Measurements from ENCODE around the gene GUCY1A1. TPM values are rescaled to one million over a fixed set of nuclear protein-coding genes. Genes with fewer than 3 reads are reported as not detected.

GUCY1A1 gene
- total RNA-seq, 1 donor from 2014 or later = 0.71 TPM

DNA sequence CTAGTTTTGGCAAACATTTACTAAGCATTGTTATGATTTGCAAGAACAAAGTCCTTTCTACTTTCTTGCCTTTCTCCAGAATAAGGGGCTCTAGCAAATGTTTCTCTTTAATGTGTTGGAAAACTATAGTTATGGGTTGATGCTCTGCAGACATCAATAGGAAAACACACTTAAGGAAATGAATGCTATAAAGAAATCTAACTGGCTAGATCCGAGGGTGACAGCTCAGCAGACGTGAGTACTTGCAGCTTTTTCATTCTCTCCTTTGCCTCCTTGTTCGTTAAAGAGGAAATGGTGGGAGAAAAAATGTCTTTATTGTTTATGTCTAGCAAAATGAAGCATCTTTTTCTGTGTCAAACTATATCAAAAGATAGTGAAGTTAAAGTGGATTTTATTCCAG is 98.5 kb downstream of the GUCY1A1 start:
- intact Hi-C loops (cut with micrococcal nuclease) = no loop called here
- H3K27ac Mint-ChIP-seq = no peak overlapping the region
- no peaks in the 10 kb centered on the region for H3K36me3 Mint-ChIP-seq (ENCODE audit: low read depth)
- ATAC-seq (ENCODE audit: low read depth) (no peak), DNase-seq (no peak)
- H3K4me1 Mint-ChIP-seq = peaks cover 8% of the 10 kb centered on the region
- TF ChIP-seq, protein P1, sequence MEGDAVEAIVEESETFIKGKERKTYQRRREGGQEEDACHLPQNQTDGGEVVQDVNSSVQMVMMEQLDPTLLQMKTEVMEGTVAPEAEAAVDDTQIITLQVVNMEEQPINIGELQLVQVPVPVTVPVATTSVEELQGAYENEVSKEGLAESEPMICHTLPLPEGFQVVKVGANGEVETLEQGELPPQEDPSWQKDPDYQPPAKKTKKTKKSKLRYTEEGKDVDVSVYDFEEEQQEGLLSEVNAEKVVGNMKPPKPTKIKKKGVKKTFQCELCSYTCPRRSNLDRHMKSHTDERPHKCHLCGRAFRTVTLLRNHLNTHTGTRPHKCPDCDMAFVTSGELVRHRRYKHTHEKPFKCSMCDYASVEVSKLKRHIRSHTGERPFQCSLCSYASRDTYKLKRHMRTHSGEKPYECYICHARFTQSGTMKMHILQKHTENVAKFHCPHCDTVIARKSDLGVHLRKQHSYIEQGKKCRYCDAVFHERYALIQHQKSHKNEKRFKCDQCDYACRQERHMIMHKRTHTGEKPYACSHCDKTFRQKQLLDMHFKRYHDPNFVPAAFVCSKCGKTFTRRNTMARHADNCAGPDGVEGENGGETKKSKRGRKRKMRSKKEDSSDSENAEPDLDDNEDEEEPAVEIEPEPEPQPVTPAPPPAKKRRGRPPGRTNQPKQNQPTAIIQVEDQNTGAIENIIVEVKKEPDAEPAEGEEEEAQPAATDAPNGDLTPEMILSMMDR (IDR thresholded peaks at IDR 0.05) = no peak
- POLR2A ChIA-PET = no interaction called here
- peaks cover 6% of the 10 kb centered on the region for H3K27me3 Mint-ChIP-seq
- no peak overlapping the region for H3K4me3 Mint-ChIP-seq
- no peaks in the 10 kb centered on the region for H3K9me3 Mint-ChIP-seq
- CTCF ChIA-PET = no interaction called here

DNA sequence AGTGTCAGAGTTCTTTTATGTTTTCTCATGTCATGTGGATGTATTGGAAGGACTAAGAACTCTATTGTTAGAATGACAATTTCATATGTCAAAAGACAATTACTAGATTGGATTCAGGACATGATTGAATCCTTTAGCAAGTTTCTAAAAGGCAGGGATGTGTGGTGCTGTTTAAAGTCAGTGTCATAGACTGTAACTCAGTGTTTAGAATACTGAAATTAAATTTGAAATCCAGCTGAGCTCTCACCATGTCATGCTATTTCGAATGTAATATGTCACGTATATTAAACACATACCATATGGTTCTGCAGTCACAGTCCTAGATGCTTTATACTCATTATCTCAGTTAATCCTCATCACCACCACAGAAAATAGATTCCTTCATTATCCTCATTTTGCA is 100.0 kb downstream of the GUCY1A1 start:
- Mint-ChIP-seq H3K4me3 (no peak overlapping the region), H3K4me1 (peaks cover 4% of the 10 kb centered on the region), H3K27ac (no peak overlapping the region), H3K9me3 (no peaks in the 10 kb centered on the region), H3K36me3 (ENCODE audit: low read depth) (no peaks in the 10 kb centered on the region), H3K27me3 (no peaks in the 10 kb centered on the region)
- ChIA-PET CTCF (no interaction called here), POLR2A (no interaction called here)
- TF ChIP-seq, protein P1 (IDR thresholded peaks at IDR 0.05) = no peak
- intact Hi-C loops (cut with micrococcal nuclease) = no loop called here
- DNase-seq = no peak
- no peak for ATAC-seq (ENCODE audit: low read depth)

DNA sequence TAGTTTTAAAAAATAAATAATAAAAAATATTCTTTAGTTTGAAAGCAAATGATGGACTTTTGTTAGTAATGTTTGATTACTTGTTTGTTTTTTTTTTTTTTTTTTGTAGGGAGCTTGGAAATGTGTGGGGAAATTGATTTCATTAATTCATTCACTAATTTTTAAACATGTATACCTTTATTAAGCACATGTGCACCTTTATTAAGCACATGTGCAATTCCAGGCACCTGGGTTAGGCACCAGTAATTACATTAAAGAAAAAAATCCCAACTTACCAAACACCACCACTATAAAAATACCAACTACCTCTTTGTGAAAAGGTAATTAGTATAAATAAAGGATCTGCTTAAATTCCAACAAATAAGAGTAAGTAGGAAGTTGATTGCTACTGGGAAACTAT is 101.7 kb downstream of the GUCY1A1 start:
- no peaks in the 10 kb centered on the region for H3K27me3 Mint-ChIP-seq

DNA sequence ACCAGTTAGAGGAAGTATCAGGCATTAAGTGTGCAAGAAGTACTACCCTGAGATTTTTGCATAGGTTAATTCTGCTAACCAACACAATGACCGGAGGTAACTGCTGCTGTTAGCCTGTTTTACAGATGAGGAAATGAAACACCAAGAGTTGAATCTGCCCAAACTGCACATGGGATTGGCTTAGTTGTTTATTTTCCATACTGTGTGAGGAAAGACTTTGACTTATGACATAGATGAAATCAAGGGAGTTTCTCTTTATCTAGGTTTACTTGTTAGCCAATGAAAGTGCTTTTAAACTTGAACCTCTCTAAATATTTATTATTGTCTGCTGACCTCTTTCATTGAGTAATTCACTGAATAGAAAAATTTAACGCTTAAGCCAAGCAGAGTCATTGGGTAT is 102.4 kb downstream of the GUCY1A1 start:
- H3K9me3 Mint-ChIP-seq = no peaks in the 10 kb centered on the region
- H3K36me3 Mint-ChIP-seq (ENCODE audit: low read depth) = no peaks in the 10 kb centered on the region
- ChIA-PET POLR2A (no interaction called here), CTCF (no interaction called here)
- H3K4me1 Mint-ChIP-seq = peaks cover 4% of the 10 kb centered on the region
- H3K27ac Mint-ChIP-seq = no peak overlapping the region
- ATAC-seq (ENCODE audit: low read depth) (no peak), DNase-seq (no peak)
- TF ChIP-seq, protein P1 (IDR thresholded peaks at IDR 0.05) = no peak
- H3K27me3 Mint-ChIP-seq = no peaks in the 10 kb centered on the region
- intact Hi-C loops (cut with micrococcal nuclease) = no loop called here
- H3K4me3 Mint-ChIP-seq = no peak overlapping the region

More for the DNA sequence above, 101.7 kb downstream of the GUCY1A1 start:
- Mint-ChIP-seq H3K4me1 (peaks cover 4% of the 10 kb centered on the region), H3K9me3 (no peaks in the 10 kb centered on the region), H3K4me3 (no peak overlapping the region), H3K27ac (no peak overlapping the region), H3K36me3 (ENCODE audit: low read depth) (no peaks in the 10 kb centered on the region)
- TF ChIP-seq, protein P1 (IDR thresholded peaks at IDR 0.05) = no peak
- ATAC-seq (ENCODE audit: low read depth) (no peak), DNase-seq (no peak)
- CTCF ChIA-PET = no interaction called here
- POLR2A ChIA-PET = interaction anchor here (1.4 kb wide), 1 partner anchor 9 kb away, joined by 3 read pairs; the partner anchor contains the start of gene GUCY1B1
- intact Hi-C loops (cut with micrococcal nuclease) = no loop called here

DNA sequence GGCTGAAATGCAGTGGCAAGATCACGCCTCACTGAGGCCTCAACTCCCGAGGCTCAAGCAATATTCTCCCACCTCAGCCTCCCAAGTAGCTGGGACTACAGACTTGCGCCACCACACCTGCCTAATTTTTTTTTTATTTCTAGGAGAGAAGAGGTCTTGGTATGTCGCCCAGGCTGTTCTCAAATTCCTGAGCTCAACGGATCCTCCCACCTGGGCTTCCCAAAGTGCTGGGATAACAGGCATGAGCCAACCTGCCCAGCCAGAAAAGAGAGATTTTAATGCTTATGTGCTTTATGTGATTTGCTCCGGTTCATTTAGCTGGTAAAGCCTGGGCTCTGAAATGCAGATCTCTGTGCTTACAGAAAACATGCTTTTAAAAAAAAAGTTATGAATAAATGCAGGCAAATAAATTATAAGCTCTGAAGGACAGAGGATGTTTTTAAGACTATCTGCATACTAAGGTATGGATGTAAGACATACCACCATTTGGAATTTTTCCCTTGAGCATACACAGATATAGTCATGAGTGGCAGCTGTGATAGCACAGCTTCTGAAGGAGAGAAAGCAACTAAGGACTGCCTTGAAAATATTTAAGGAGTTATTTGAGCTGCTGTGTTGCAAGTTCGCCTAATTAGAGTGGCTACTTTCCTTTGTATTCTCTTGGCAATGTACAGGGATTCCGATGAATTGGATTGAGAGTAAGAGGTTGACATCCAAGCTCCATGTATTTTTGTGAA is 106.0 kb downstream of the GUCY1A1 start:
- ATAC-seq (ENCODE audit: low read depth) = no peak
- POLR2A ChIA-PET = no interaction called here
- no peaks in the 10 kb centered on the region for H3K27me3 Mint-ChIP-seq
- no peak overlapping the region for H3K27ac Mint-ChIP-seq
- no peak overlapping the region for H3K4me3 Mint-ChIP-seq
- H3K4me1 Mint-ChIP-seq = peaks cover 4% of the 10 kb centered on the region
- H3K36me3 Mint-ChIP-seq (ENCODE audit: low read depth) = no peaks in the 10 kb centered on the region
- CTCF ChIA-PET = interaction anchor here (1.0 kb wide), 1 partner anchor 15 kb away, joined by 3 read pairs; no protein-coding TSS in a partner anchor
- no peaks in the 10 kb centered on the region for H3K9me3 Mint-ChIP-seq
- no peak for DNase-seq
- intact Hi-C loops (cut with micrococcal nuclease) = no loop called here
- TF ChIP-seq, protein P1 (IDR thresholded peaks at IDR 0.05) = no peak
